Measurements from ENCODE around the gene IL17C.

IL17C gene

GRCh38 chr16:88686439-88687253, 48.3 kb downstream of the IL17C start, which contains the start of gene SNAI3:
TSS of gene SNAI3 (minus strand) at chr16:88686507. CDS start at chr16:88686406, 101 bp downstream.
- DNase-seq = peak; percentile 69 to 77 (median 72)

- DNase-seq = no peak
Measured at GRCh38 chr16:88687254-88687576, 48.8 kb downstream of the IL17C start.

- no peak for DNase-seq
Measured at GRCh38 chr16:88687676-88688012, 49.3 kb downstream of the IL17C start.

GRCh38 chr16:88688013-88688778, 49.8 kb downstream of the IL17C start:
- DNase-seq = no peak

Data from activated CD4-positive, CD25-positive, alpha-beta regulatory T cell (primary cell).